Keratinocyte (primary cell): Measurements from ENCODE around the gene ABHD10.

Source experiments
- CTCF ChIP-seq, 3 experiments: IDR thresholded peaks in 1 of 3; conservative IDR thresholded peaks in 1 of 3; optimal IDR thresholded peaks in 1 of 3; 2 replicates in 2 of 3; 3 replicates in 1 of 3; pipeline versions ENCODE3 to v1.5.1; 2011; ENCODE audit warnings: low read length in 3 of 3, mild to moderate bottlenecking in 3 of 3, moderate library complexity in 2 of 3, control low read depth in 1 of 3, inconsistent platforms in 1 of 3; ENCODE audit not compliant: insufficient read depth in 2 of 3; ENCODE audit errors: extremely low read depth in 1 of 3
- EZH2 ChIP-seq: IDR thresholded peaks from one replicate; pipeline ENCODE4 v1.6.1; 2012; ENCODE audit warnings: inconsistent platforms, mild to moderate bottlenecking, low read length, moderate library complexity

GRCh38 chr3:111956995-111957734, 21.7 kb upstream of the ABHD10 start:
- TF ChIP-seq CTCF (optimal IDR thresholded peaks at IDR 0.05 in 1 of 3, IDR thresholded peaks at IDR 0.05 in 1 of 3, conservative IDR thresholded peaks at IDR 0.05 in 1 of 3; ENCODE audit: extremely low read depth in 1 of 3, insufficient read depth in 2 of 3, low read length in 3 of 3): no peak
- no peak for TF ChIP-seq EZH2
